HG03097 (cell line): ENCODE results near the gene FOXA2.

Source experiments
- ATAC-seq: cut with Tn5 transposase; IDR thresholded peaks from one replicate; pipeline ENCODE4 v1.9.1; 2021; ENCODE audit not compliant: unreplicated experiment, low FRiP score

Gene FOXA2

GRCh38 chr20:22584922-22585785 is 782 bp upstream of the FOXA2 start:
- no peak for ATAC-seq

DNA sequence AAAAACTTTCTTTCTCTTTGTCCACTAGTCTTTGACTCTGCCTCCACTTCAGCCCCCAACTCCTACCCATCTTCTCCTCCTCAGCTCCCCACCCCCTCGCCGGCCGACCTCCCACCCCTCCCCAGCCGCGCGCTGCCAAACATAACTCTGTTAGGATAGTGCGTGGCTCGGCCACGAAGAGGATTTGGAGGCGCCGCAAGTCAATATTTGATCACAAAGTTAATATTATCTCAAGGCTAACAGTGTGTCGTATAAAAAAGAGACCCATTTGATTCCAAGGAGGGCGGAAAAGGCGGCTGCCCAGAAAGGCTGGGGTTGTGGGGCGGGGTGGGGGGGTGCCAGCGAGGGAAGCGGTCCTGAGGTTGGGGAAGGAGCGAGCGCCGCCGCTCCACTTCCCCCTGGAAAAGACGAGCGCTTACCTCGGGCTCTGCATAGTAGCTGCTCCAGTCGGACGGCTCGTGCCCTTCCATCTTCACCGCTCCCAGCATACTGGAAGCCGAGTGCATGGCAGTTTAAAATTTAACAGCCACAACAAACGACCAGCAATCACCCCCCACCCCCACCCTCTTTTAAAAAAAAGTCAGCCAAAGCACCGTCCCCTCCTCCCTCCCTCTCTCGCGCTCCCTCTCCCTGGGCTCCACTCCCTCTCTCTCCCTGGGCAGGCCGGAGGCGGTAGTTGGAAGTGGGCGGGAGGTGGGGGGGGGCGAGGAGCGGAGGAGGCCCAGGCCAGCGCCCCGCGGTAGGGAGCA is 425 bp downstream of the FOXA2 start:
- no peak for ATAC-seq

GRCh38 chr20:22582964-22583772 is 1.2 kb downstream of the FOXA2 start:
- no peak for ATAC-seq

GRCh38 chr20:22582386-22582963 is 1.9 kb downstream of the FOXA2 start:
- no peak for ATAC-seq

- no peak for ATAC-seq
Measured at GRCh38 chr20:22581437-22582385, 2.7 kb downstream of the FOXA2 start.

GRCh38 chr20:22579711-22580697 is 4.4 kb downstream of the FOXA2 start:
- ATAC-seq = no peak

DNA sequence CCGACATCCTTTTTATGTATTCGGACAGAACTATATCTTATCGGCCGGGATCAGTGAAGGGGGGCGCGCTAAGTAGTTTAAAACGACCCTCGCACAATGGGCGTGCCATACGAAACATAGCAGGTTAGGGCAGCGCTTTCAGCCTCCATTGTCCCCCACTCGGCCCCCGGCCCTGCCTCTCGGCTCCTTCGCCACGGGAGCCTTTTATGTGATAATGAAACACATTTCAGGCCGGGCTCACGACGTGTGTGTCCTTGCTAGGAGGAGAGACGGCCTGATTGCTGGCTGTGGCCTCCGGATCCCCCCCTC is 5.3 kb downstream of the FOXA2 start:
- no peak for ATAC-seq

- no peak for ATAC-seq
Measured at GRCh38 chr20:22578221-22579118, 5.9 kb downstream of the FOXA2 start.

GRCh38 chr20:22577515-22578220 is 6.7 kb downstream of the FOXA2 start:
- no peak for ATAC-seq

GRCh38 chr20:22576733-22577514 is 7.4 kb downstream of the FOXA2 start:
- ATAC-seq = no peak

DNA sequence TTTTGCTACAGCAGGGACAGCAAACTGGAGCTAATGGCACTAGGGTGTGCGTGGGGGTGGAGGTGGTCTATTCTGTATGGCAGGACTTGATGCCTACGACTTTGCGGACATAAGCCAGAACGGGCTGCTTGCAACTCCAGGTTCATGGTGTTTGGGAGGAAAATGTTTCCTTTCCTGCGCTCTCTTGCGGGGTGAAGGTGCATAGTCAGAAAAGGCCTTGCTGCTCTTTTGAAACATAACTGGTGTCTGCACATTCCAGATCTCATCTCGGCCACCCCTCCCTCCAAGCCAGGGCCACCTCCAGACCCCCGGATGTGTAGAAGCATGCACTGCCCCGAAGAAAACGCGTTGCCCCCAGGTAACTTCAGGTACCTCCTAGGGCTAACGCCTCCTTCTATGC is 8.1 kb downstream of the FOXA2 start:
- no peak for ATAC-seq

DNA sequence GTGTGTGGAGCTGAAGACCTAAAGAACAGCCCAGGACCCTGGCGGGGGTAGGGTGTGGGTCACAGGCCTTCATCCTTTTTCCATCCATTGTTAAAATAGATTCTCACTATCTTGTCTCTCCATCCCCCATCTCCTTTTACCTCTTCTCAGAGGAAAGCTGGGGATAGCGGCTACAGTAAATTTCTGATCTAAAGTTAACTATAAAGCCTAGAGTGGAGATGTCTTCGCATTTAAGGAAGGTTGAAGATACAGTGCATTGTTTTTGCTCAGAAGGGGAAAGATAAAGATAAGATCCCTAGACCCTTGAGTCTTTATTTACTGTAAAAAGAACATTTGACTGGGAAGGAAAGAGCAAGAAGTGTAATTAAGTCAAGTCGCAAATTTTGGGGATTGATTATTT is 8.6 kb downstream of the FOXA2 start:
- ATAC-seq = no peak

DNA sequence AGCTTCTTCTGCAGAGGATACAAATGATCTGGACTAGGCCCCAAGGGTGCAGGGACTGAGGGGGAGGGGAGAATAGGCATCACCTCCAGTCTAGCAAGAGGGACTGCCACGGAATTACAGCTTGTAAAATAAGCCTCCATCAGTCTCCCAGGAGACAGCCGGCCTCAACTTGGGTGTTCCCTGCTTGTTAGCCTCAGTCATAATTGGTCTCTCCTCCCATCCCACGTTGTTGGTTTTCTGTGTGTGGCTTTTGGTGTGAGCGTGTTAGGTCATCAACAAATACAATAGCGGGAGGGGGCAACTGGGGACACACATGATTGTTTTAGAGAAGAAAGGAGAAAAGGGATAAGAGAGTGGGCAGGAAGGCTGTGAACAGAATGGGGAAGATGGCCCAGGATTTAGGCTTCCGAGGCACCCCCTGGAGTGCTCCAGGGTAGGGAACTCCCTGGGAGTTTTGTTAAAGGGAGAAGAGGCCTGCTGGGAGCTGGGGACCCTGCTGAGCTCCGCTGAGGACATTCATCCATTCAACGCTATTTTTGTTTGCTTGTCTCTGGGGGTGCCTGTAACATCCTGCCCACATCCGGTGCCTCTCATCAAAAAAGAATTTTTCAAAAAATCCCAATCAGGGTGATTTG is 9.2 kb downstream of the FOXA2 start:
- ATAC-seq = no peak

DNA sequence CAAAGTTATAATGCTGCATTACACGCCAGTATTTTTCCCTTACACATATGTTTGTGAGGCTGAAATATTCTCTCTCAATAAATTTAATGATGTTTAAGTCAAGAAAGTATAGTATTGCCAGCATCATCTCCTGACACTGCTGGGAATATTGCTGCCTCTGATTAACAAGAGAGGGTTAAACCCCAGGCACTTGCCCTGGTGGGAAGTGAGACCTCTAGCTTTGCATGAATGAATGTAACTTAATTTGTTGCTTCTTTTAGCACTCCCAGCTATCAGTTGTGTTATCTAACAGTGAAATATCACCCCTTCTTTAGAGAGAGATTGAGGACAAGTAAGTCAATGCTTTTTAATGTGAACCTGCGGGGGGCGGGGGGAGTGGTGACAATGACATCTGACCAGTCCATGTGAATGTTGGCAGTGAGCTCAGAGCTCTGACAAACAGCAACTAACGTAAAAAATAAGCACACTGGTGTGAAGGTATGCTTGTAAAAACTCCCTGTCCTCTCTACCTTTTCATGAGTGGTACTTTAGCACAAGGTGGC is 9.8 kb downstream of the FOXA2 start:
- no peak for ATAC-seq

DNA sequence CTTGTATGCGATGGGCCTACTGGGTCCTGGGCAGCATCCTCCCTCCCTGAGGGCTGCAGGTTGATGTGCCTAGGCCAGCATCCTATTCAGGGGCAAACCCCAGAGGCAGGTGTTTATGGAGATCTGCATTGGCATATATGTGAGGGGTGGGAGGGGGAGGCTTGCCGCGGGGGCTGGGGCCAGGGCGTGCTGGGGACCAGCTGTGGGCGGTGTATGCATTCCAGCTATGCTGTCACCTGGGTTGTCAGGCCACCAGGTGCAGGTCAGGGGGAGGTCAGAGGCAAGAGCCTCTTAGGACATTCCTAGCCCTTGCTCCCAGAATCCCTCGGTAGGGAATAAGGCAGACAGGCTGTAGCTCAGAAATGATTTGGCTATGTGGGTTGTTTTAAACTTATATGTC is 11.9 kb downstream of the FOXA2 start:
- no peak for ATAC-seq

- ATAC-seq = no peak
Measured at GRCh38 chr20:22572023-22572422, 12.3 kb downstream of the FOXA2 start.
